Pancreas (tissue), 10 donors: Measurements from ENCODE around the gene PEAR1. TPM values are rescaled to one million over a fixed set of nuclear protein-coding genes. Genes with fewer than 3 reads are reported as not detected.

ENCODE experiments used
- ATAC-seq, 4 donors: fragments of 200-7000 bp; cut with Tn5 transposase; one replicate each; pipeline versions ENCODE4 v1.8.0 to v1.9.1; 2020; ENCODE audit warnings: mild to moderate bottlenecking in 4 of 4, moderate library complexity in 4 of 4
- DNase-seq, 6 donors: peaks; one replicate each; pipeline ENCODE4 v3.0.0-alpha.2; 2020
- FAIRE-seq: peaks from 2 replicates; lab custom pipeline; 2012; peaks lifted over from hg19 to GRCh38; lab: Jason Lieb, UNC
- H3K27ac ChIP-seq, 4 donors: fragments of 200-600 bp; sonication (generic); 1 replicate in 3 of 4; 2 replicates in 1 of 4; pipeline versions ENCODE4 v1.5.0 to v1.8.0; 2020
- H3K27me3 ChIP-seq, 4 donors: fragments of 200-600 bp; one replicate each; pipeline ENCODE4 v1.8.0; 2021
- H3K36me3 ChIP-seq, 3 donors: fragments of 200-600 bp; sonication (generic) in 1 of 3; one replicate each; pipeline versions ENCODE4 v1.5.0 to v1.8.0; 2020 to 2021
- H3K4me1 ChIP-seq, 3 donors: fragments of 200-600 bp; one replicate each; pipeline ENCODE4 v1.8.0; 2021
- H3K4me3 ChIP-seq, 4 donors: fragments of 200-600 bp; sonication (generic) in 2 of 4; one replicate each; pipeline versions ENCODE4 v1.5.0 to v1.8.0; 2020 to 2021
- H3K9me3 ChIP-seq, 4 donors: fragments of 200-600 bp; one replicate each; pipeline ENCODE4 v1.8.0; 2021
- CTCF ChIP-seq, 4 donors: fragments of 200-600 bp; sonication (generic) in 3 of 4; IDR thresholded peaks; one replicate each; pipeline versions ENCODE4 v1.5.0 to v1.8.0; 2021; ENCODE audit warnings: antibody characterized with exemption in 4 of 4
- WGBS, 2 donors: extraction: QIAGEN DNeasy Blood & Tissue Kit; methylation state at CpG; one replicate each; pipeline ENCODE4 v1.1.7; 2013; 5-methylcytosine and 5-hydroxymethylcytosine counted together
- intact Hi-C, 3 donors: fragments of 100-400 bp; cut with DNase I; formaldehyde crosslinking; loops; one replicate each; pipeline versions ENCODE4 v1.11.1 to v1.14.2; 2022
- polyA plus RNA-seq, 2 donors: library from polyadenylated mRNA; stranded (reverse); fragments of 200-250 nt; gene quantifications; one replicate each; pipeline ENCODE4 v1.2.3, GENCODE V29; 2013
- total RNA-seq, 6 donors: library from RNA; stranded (reverse); fragmentation: NEBNext Ultra II Directional in 4 of 6; extraction: Animal tissue kit (Norgen Biotek cat#: 25700) in 4 of 6; gene quantifications; one replicate each; pipeline versions ENCODE4 v1.2.1 to v1.2.4, GENCODE V29; 2021 to 2023
- donor health status: healthy with polysubstance abuse.
- donor health status: DM: no; HTN: no; CAD: no; lungs with moderate emphysema.
- donor health status: DM: no; HTN: no; CAD: no.
- donor health status: control.
- donor health status: control.
- donor health status: Bipolar disorder and iron deficiency.
- donor health status: DM: yes; HTN: yes; CAD: no.
- donor health status: DM: no; HTN: no; CAD: no.
- donor health status: DM: no; HTN: no; CAD: no.
- donor health status: DM: yes; HTN: yes; CAD: no.

Gene PEAR1
- total and polyA plus RNA-seq, 8 donors, result 1.7 to 7.1 (median 3.4) TPM

- Histone ChIP-seq H3K9me3 (no peaks in the 10 kb centered on the region), H3K4me3 (no peak overlapping the region), H3K36me3 (no peaks in the 10 kb centered on the region), H3K27ac (no peak overlapping the region), H3K27me3 (no peaks in the 10 kb centered on the region), H3K4me1 (no peaks in the 10 kb centered on the region)
- TF ChIP-seq CTCF (IDR thresholded peaks at IDR 0.05), result no peak
- DNase-seq, result peak in 2 of 6 donors; percentile 49 to 55
- ATAC-seq, result no peak
- 70 to 72% methylated on average over 18 to 19 of the region's 19 CpGs for WGBS, 2 donors
- intact Hi-C loops, result no loop called here
- no peak for FAIRE-seq
Measured at GRCh38 chr1:156904187-156904959, 10.9 kb downstream of the PEAR1 start.

- Histone ChIP-seq H3K27me3 (no peaks in the 10 kb centered on the region), H3K27ac (no peak overlapping the region), H3K4me1 (no peaks in the 10 kb centered on the region), H3K4me3 (no peak overlapping the region), H3K9me3 (no peaks in the 10 kb centered on the region), H3K36me3 (no peaks in the 10 kb centered on the region)
- no peak for FAIRE-seq
- intact Hi-C loops, result no loop called here
- 76 to 88% methylated on average over 14 to 16 of the region's 16 CpGs for WGBS, 2 donors
- TF ChIP-seq CTCF (IDR thresholded peaks at IDR 0.05), result no peak
- no peak for ATAC-seq
- DNase-seq, result peak in 1 of 6 donors; percentile 36
Measured at GRCh38 chr1:156905176-156905575, 11.7 kb downstream of the PEAR1 start.

GRCh38 chr1:156905651-156906050, 12.1 kb downstream of the PEAR1 start:
- no peak for TF ChIP-seq CTCF (IDR thresholded peaks at IDR 0.05)

GRCh38 chr1:156906206-156906906, 12.8 kb downstream of the PEAR1 start:
- WGBS, 2 donors, result 91% methylated on average over 16 of the region's 16 CpGs
- no peak for FAIRE-seq

More at GRCh38 chr1:156905651-156906050, 12.1 kb downstream of the PEAR1 start:
- 50 to 74% methylated on average over 4 of the region's 4 CpGs for WGBS, 2 donors
- DNase-seq, result peak in 1 of 6 donors; percentile 21
- H3K4me1 ChIP-seq, result no peaks in the 10 kb centered on the region
- no peak for ATAC-seq
- FAIRE-seq, result no peak
- H3K9me3 ChIP-seq, result no peaks in the 10 kb centered on the region
- no peaks in the 10 kb centered on the region for H3K36me3 ChIP-seq
- H3K4me3 ChIP-seq, result no peak overlapping the region
- no peaks in the 10 kb centered on the region for H3K27me3 ChIP-seq
- intact Hi-C loops, result no loop called here
- H3K27ac ChIP-seq, result no peak overlapping the region

More at GRCh38 chr1:156906206-156906906, 12.8 kb downstream of the PEAR1 start:
- Histone ChIP-seq H3K27me3 (no peaks in the 10 kb centered on the region), H3K36me3 (no peaks in the 10 kb centered on the region), H3K4me1 (no peaks in the 10 kb centered on the region), H3K4me3 (no peak overlapping the region), H3K27ac (no peak overlapping the region), H3K9me3 (no peaks in the 10 kb centered on the region)
- ATAC-seq, result no peak
- TF ChIP-seq CTCF (IDR thresholded peaks at IDR 0.05), result no peak
- intact Hi-C loops, result no loop called here
- DNase-seq, result peak in 3 of 6 donors; percentile 21 to 55 (median 46)
